ENCODE results near the gene PIGH.

GRCh38 chr14:67622675-67623074, 22.6 kb upstream of the PIGH start:
- no peak for TF ChIP-seq POLR2A (IDR thresholded peaks at IDR 0.05)
- TF ChIP-seq, protein P1, sequence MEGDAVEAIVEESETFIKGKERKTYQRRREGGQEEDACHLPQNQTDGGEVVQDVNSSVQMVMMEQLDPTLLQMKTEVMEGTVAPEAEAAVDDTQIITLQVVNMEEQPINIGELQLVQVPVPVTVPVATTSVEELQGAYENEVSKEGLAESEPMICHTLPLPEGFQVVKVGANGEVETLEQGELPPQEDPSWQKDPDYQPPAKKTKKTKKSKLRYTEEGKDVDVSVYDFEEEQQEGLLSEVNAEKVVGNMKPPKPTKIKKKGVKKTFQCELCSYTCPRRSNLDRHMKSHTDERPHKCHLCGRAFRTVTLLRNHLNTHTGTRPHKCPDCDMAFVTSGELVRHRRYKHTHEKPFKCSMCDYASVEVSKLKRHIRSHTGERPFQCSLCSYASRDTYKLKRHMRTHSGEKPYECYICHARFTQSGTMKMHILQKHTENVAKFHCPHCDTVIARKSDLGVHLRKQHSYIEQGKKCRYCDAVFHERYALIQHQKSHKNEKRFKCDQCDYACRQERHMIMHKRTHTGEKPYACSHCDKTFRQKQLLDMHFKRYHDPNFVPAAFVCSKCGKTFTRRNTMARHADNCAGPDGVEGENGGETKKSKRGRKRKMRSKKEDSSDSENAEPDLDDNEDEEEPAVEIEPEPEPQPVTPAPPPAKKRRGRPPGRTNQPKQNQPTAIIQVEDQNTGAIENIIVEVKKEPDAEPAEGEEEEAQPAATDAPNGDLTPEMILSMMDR (IDR thresholded peaks at IDR 0.05) = no peak
